GM19463 (cell line): Measurements from ENCODE around the gene GAGE12E.
"Not testable (repeated sequence)": the region's sequence is repeated elsewhere in the genome, so short reads cannot be mapped to it uniquely, and the experiment has no call there.

Source experiments
- ATAC-seq: cut with Tn5 transposase; IDR thresholded peaks from one replicate; pipeline ENCODE4 v1.9.1; 2021; ENCODE audit warnings: mild to moderate bottlenecking, moderate library complexity; ENCODE audit not compliant: unreplicated experiment

GAGE12E gene, protein sequence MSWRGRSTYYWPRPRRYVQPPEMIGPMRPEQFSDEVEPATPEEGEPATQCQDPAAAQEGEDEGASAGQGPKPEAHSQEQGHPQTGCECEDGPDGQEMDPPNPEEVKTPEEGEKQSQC

DNA sequence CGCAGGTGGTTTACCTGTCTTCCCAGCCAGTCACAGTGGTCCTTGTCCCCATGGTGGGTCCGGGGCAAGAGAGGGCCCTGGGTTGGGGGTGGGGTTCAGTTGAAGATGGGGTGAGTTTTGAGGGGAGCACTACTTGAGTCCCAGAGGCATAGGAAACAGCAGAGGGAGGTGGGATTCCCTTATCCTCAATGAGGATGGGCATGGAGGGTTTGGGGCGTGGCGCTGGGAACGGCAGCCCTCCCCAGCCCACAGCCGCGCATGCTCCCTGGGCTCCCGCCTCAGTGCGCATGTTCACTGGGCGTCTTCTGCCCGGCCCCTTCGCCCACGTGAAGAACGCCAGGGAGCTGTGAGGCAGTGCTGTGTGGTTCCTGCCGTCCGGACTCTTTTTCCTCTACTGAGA lies at the start of gene GAGE12E:
TSS of gene GAGE12E (plus strand) at position 301 of the 400 bp plus-strand sequence. CDS start 1,155 bp downstream, outside the sequence.
- ATAC-seq: not testable (repeated sequence)

GRCh38 chrX:49531877-49532276 lies 19.2 kb upstream of the GAGE12E start, which contains the start of gene GAGE12C:
Gene GAGE12C, plus strand, starts transcription at chrX:49532177. Its CDS starts 1,155 bp downstream, at chrX:49533332.
- ATAC-seq: not testable (repeated sequence)

- ATAC-seq: not testable (repeated sequence)
Measured at GRCh38 chrX:49541433-49541832, 9.7 kb upstream of the GAGE12E start, which contains the start of gene GAGE12D. Gene GAGE12D, plus strand, starts transcription at chrX:49541733. Its CDS starts 1,155 bp downstream, at chrX:49542888.

DNA sequence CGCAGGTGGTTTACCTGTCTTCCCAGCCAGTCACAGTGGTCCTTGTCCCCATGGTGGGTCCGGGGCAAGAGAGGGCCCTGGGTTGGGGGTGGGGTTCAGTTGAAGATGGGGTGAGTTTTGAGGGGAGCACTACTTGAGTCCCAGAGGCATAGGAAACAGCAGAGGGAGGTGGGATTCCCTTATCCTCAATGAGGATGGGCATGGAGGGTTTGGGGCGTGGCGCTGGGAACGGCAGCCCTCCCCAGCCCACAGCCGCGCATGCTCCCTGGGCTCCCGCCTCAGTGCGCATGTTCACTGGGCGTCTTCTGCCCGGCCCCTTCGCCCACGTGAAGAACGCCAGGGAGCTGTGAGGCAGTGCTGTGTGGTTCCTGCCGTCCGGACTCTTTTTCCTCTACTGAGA lies 9.5 kb downstream of the GAGE12E start, which contains the start of gene GAGE12F:
TSS of gene GAGE12F (plus strand) at position 301 of the 400 bp plus-strand sequence. CDS start 1,155 bp downstream, outside the sequence.
- ATAC-seq: not testable (repeated sequence)

DNA sequence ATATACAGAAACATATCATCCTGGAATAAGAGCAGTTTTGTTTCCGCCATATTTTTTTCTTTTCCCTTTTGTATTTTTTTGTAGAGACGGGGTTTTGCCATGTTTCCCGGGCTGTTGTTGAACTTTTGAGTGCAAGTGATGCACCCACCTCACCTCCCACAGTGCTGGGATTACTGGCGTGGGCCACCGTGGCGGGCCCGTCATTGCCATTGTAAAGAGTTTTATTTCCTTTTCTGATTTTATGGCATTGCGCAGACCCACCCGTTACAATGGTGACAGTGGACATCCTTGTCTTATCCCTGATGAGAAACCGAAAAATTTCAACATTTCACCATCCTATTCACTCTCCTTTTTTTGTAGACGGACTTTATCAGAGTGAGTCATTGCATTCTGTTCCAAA lies 17.6 kb downstream of the GAGE12E start:
- ATAC-seq: not testable (repeated sequence)

DNA sequence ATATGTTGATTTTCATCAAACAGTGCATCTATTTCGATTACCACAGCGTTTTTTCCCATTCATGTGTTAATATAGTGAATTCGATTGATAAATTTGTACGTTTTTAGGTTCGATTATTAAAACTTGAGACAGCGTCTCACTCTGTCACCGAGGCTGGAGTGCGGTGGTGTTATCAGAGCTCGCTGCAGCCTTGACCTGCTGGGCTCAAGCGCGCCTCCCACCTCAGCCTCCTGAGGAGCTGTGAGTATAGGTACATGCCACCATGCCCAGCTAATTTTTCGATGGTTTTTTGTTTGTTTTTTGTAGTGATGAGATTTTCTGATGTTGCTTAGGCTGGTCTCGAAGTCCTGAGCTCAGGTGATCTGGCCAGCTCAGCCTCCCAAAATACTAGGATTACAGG lies 18.1 kb downstream of the GAGE12E start:
- not testable (repeated sequence) for ATAC-seq

DNA sequence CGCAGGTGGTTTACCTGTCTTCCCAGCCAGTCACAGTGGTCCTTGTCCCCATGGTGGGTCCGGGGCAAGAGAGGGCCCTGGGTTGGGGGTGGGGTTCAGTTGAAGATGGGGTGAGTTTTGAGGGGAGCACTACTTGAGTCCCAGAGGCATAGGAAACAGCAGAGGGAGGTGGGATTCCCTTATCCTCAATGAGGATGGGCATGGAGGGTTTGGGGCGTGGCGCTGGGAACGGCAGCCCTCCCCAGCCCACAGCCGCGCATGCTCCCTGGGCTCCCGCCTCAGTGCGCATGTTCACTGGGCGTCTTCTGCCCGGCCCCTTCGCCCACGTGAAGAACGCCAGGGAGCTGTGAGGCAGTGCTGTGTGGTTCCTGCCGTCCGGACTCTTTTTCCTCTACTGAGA lies 19.0 kb downstream of the GAGE12E start, which contains the start of gene GAGE12G:
TSS of gene GAGE12G (plus strand) at position 301 of the 400 bp plus-strand sequence. CDS start 1,155 bp downstream, outside the sequence.
- not testable (repeated sequence) for ATAC-seq

GRCh38 chrX:49579649-49580048 lies 28.6 kb downstream of the GAGE12E start, which contains the start of gene GAGE12H:
Gene GAGE12H, plus strand, starts transcription at chrX:49579949. Its CDS starts 1,155 bp downstream, at chrX:49581104.
- ATAC-seq: not testable (repeated sequence)

GRCh38 chrX:49589196-49589595 lies 38.1 kb downstream of the GAGE12E start, which contains the start of gene GAGE2A:
Gene GAGE2A, plus strand, starts transcription at chrX:49589496. Its CDS starts 1,155 bp downstream, at chrX:49590651.
- ATAC-seq: not testable (repeated sequence)

- not testable (repeated sequence) for ATAC-seq
Measured at GRCh38 chrX:49589769-49590478, 38.8 kb downstream of the GAGE12E start.

GRCh38 chrX:49590488-49590887 lies 39.4 kb downstream of the GAGE12E start:
- ATAC-seq: not testable (repeated sequence)

- not testable (repeated sequence) for ATAC-seq
Measured at GRCh38 chrX:49598720-49599119, 47.6 kb downstream of the GAGE12E start, which contains the start of gene GAGE1. Gene GAGE1, plus strand, starts transcription at chrX:49599020. Its CDS starts 1,155 bp downstream, at chrX:49600175.
